Measurements from ENCODE around the gene TAS2R13.

The TAS2R13 gene

DNA sequence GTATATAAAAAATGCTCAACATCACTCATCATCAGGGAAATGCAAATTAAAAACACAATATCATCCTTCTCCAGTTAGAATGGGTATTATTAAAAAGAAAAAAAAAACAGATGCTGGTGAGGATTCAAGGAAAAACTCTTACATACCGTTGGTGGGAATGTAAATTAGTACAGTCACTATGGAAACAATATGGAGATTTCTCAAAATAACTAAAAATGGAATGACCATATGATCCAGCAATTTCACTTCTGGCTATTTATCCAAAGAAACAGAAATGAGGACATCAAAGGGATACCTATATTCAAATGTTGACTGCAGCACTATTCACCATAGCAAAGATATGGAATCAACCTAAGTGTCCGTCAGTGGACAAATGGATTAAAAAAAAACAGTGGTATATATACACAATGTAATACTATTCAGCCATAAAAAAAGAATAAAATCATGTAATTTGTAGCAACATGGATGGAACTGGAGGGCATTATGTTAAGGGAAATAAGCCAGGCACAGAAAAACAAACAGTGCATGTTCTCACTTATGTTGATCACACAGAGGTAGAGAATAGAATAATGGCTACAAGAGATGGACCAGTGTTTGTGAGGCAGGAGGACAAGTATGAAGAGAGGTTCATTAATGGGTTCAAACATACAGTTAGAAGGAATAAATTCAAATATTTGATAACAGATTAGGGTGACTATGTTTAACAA, 45.7 kb downstream of the TAS2R13 start:
- no peak for DNase-seq

- DNase-seq = no peak
Measured at GRCh38 chr12:10861366-10861765, 48.0 kb downstream of the TAS2R13 start.
